ENCODE data around the gene UFM1. TPM values are rescaled to one million over a fixed set of nuclear protein-coding genes. Genes with fewer than 3 reads are reported as not detected.
A peak's percentile ranks its signal among the peaks of the same experiment; 100 is the strongest.

UFM1 gene
- total and polyA plus RNA-seq, 2 of the 13 experiments (the other 11 are each of a cell fraction or from before 2014, with no cell fraction given): 42.6 to 47.0 TPM

DNA sequence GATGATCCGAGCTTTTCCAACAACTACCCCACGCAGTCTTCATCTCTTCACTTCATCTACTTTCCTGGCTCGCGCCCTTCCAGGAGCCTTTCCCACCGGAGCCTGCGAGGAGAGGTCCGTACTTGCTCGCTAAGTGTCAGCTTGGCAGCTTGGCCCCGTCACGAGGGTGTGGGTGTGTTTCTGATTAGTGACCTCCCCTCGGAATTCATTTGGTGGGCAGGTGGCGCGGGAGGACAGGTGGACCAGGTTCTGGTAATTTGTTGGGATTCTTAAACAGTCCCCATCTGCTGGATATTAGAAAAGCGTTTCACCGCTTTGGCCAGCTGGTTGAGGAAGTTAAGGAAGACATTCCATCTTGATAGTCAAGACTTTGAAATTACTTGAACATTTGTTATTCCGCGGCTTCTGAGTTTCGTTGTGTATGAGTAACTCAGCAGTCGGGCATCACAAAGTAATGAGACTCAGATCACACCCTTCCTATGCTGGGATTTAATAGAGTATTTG is 515 bp downstream of the UFM1 start (continued):
- TF ChIP-seq, protein P1, sequence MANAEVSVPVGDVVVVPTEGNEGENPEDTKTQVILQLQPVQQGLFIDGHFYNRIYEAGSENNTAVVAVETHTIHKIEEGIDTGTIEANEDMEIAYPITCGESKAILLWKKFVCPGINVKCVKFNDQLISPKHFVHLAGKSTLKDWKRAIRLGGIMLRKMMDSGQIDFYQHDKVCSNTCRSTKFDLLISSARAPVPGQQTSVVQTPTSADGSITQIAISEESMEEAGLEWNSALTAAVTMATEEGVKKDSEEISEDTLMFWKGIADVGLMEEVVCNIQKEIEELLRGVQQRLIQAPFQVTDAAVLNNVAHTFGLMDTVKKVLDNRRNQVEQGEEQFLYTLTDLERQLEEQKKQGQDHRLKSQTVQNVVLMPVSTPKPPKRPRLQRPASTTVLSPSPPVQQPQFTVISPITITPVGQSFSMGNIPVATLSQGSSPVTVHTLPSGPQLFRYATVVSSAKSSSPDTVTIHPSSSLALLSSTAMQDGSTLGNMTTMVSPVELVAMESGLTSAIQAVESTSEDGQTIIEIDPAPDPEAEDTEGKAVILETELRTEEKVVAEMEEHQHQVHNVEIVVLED (CRISPR knock-in tag; IDR thresholded peaks at IDR 0.05; ENCODE audit: borderline replicate concordance): no peak
- TF ChIP-seq THYN1 (CRISPR knock-in tag; IDR thresholded peaks at IDR 0.05; ENCODE audit: borderline replicate concordance, low read depth) (no peak), UBTF (CRISPR knock-in tag; IDR thresholded peaks at IDR 0.05) (no peak), TRAFD1 (CRISPR knock-in tag; IDR thresholded peaks at IDR 0.05; ENCODE audit: borderline replicate concordance) (no peak), CBX2 (IDR thresholded peaks at IDR 0.05; ENCODE audit: low read depth, low read length) (no peak), CBX2 (CRISPR knock-in tag; IDR thresholded peaks at IDR 0.05; ENCODE audit: low read depth) (no peak), ZSCAN31 (CRISPR knock-in tag; IDR thresholded peaks at IDR 0.05; ENCODE audit: low read depth) (no peak), ARHGAP35 (CRISPR knock-in tag; IDR thresholded peaks at IDR 0.05; ENCODE audit: borderline replicate concordance) (no peak), GABPB1 (CRISPR knock-in tag; IDR thresholded peaks at IDR 0.05) (no peak), KLF15 (CRISPR knock-in tag; IDR thresholded peaks at IDR 0.05; ENCODE audit: borderline replicate concordance) (no peak), RBFOX2 (IDR thresholded peaks at IDR 0.05; ENCODE audit: low read depth, low read length) (peak; percentile 11; the same call in 1 of the 2 replicates), SIN3B (IDR thresholded peaks at IDR 0.05; ENCODE audit: low read length) (no peak), POLR2AphosphoS2 (IDR thresholded peaks at IDR 0.05; ENCODE audit: low read depth, low read length) (no peak), ZNF333 (CRISPR knock-in tag; IDR thresholded peaks at IDR 0.05; ENCODE audit: borderline replicate concordance) (no peak)
- TF ChIP-seq, protein P2, sequence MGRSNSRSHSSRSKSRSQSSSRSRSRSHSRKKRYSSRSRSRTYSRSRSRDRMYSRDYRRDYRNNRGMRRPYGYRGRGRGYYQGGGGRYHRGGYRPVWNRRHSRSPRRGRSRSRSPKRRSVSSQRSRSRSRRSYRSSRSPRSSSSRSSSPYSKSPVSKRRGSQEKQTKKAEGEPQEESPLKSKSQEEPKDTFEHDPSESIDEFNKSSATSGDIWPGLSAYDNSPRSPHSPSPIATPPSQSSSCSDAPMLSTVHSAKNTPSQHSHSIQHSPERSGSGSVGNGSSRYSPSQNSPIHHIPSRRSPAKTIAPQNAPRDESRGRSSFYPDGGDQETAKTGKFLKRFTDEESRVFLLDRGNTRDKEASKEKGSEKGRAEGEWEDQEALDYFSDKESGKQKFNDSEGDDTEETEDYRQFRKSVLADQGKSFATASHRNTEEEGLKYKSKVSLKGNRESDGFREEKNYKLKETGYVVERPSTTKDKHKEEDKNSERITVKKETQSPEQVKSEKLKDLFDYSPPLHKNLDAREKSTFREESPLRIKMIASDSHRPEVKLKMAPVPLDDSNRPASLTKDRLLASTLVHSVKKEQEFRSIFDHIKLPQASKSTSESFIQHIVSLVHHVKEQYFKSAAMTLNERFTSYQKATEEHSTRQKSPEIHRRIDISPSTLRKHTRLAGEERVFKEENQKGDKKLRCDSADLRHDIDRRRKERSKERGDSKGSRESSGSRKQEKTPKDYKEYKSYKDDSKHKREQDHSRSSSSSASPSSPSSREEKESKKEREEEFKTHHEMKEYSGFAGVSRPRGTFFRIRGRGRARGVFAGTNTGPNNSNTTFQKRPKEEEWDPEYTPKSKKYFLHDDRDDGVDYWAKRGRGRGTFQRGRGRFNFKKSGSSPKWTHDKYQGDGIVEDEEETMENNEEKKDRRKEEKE (IDR thresholded peaks at IDR 0.05): no peak

Measured in HepG2 (cell line).